ENCODE results near the gene ACTRT2.

GRCh38 chr1:3054474-3054873 lies 33.2 kb downstream of the ACTRT2 start:
- TF ChIP-seq SMC3 (IDR thresholded peaks at IDR 0.05; ENCODE audit: low read depth, low read length) = no peak
- TF ChIP-seq, protein P1, sequence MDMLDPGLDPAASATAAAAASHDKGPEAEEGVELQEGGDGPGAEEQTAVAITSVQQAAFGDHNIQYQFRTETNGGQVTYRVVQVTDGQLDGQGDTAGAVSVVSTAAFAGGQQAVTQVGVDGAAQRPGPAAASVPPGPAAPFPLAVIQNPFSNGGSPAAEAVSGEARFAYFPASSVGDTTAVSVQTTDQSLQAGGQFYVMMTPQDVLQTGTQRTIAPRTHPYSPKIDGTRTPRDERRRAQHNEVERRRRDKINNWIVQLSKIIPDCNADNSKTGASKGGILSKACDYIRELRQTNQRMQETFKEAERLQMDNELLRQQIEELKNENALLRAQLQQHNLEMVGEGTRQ (IDR thresholded peaks at IDR 0.05; ENCODE audit: borderline replicate concordance, low read depth, low read length) = no peak
- TF ChIP-seq CTCF (IDR thresholded peaks at IDR 0.05) = no peak
- TF ChIP-seq JUND (IDR thresholded peaks at IDR 0.05) = no peak
- TF ChIP-seq POLR2AphosphoS5 (IDR thresholded peaks at IDR 0.05; ENCODE audit: low read depth, low read length) = no peak
- TF ChIP-seq FOXJ3 (CRISPR knock-in tag; IDR thresholded peaks at IDR 0.05) = no peak
- no peak for TF ChIP-seq MAX (IDR thresholded peaks at IDR 0.05; ENCODE audit: low read depth)
- TF ChIP-seq EP300 (IDR thresholded peaks at IDR 0.05; ENCODE audit: borderline replicate concordance in 1 of 2, low read depth in 1 of 2, low read length in 1 of 2) = no peak
- no peak for TF ChIP-seq EZH2phosphoT487 (IDR thresholded peaks at IDR 0.05; ENCODE audit: borderline replicate concordance, low read depth)
- no peak for TF ChIP-seq RFX5 (IDR thresholded peaks at IDR 0.05; ENCODE audit: low read length)
- TF ChIP-seq SIN3A (IDR thresholded peaks at IDR 0.05; ENCODE audit: borderline replicate concordance, low read depth, low read length) = no peak
- no peak for TF ChIP-seq RCOR1 (IDR thresholded peaks at IDR 0.05; ENCODE audit: low read length)
- no peak for TF ChIP-seq RAD21 (IDR thresholded peaks at IDR 0.05; ENCODE audit: low read length)

Data from SK-N-SH (cell line).